Natural killer cell treated with Interleukin-12 subunit alpha and Interleukin-12 subunit beta and Interleukin-15 and Interleukin-18, amount 100 ng/mL, for 72 hours (primary cell): ENCODE measurements around the gene TRAPPC11. TPM values are rescaled to one million over a fixed set of nuclear protein-coding genes. Genes with fewer than 3 reads are reported as not detected.
A peak's percentile ranks its signal among the peaks of the same experiment; 100 is the strongest.
"Not testable (repeated sequence)": the region's sequence is repeated elsewhere in the genome, so short reads cannot be mapped to it uniquely, and the experiment has no call there.

Experiments used
- ATAC-seq, 2 donors: fragments of 150-1000 bp; cut with Tn5 transposase in 1 of 2; sonication (Bioruptor Pico), chemical (Tn5 transposase) in 1 of 2; 2 replicates each; pipeline ENCODE4 v1.10.0; 2021
- DNase-seq: peaks from one replicate; pipeline ENCODE4 v3.0.0; 2022; ENCODE audit warnings: low spot score
- H3K27ac Mint-ChIP-seq, 2 donors: 1 replicate in 1 of 2; 2 replicates in 1 of 2; pipeline ENCODE4 v1.8.0; 2022; ENCODE audit warnings: mixed read lengths in 2 of 2, mild to moderate bottlenecking in 1 of 2, moderate library complexity in 1 of 2
- H3K27me3 Mint-ChIP-seq, 2 donors: 1 replicate in 1 of 2; 2 replicates in 1 of 2; pipeline ENCODE4 v1.8.0; 2022; ENCODE audit warnings: mixed read lengths in 2 of 2
- H3K36me3 Mint-ChIP-seq: one replicate; pipeline ENCODE4 v1.8.0; 2022; ENCODE audit warnings: mixed read lengths
- H3K4me1 Mint-ChIP-seq, 2 donors: 1 replicate in 1 of 2; 2 replicates in 1 of 2; pipeline ENCODE4 v1.8.0; 2022; ENCODE audit warnings: low read depth in 2 of 2, mixed read lengths in 2 of 2, mild to moderate bottlenecking in 1 of 2
- H3K4me3 Mint-ChIP-seq: one replicate; pipeline ENCODE4 v1.8.0; 2022; ENCODE audit warnings: mixed read lengths
- H3K9me3 Mint-ChIP-seq: 2 replicates; pipeline ENCODE4 v1.8.0; 2022; ENCODE audit warnings: mixed read lengths
- total RNA-seq, 2 donors: library from RNA; stranded (reverse); gene quantifications; one replicate each; pipeline ENCODE4 v1.2.3, GENCODE V29; 2022

The TRAPPC11 gene
- total RNA-seq, 2 donors from 2014 or later: 43.0 to 47.0 TPM

DNA sequence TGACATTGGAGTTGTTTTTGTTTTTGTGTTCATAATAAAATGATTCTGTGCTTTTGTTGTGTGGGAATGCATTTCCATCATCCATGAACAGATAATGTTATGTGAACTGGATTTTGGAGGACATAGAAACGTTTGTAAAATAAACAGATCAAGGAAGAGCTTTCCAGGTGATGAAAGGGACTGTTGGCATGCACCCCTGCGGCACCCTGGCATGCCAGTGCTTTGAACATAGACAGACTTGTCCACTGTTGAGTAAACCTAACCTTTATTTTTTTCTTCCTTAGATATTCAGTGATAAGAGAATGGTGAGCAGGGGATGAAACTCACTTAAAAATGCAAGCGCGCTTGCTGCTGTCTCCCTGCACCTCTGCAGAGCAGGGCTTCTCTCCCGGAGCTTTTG, 59.8 kb downstream of the TRAPPC11 start:
- H3K27ac Mint-ChIP-seq: no peak overlapping the region
- no peak overlapping the region for H3K4me3 Mint-ChIP-seq
- no peak for ATAC-seq
- peaks cover 6 to 12% of the 10 kb centered on the region in 2 donors for H3K4me1 Mint-ChIP-seq
- DNase-seq: no peak
- H3K36me3 Mint-ChIP-seq: no peaks in the 10 kb centered on the region
- H3K9me3 Mint-ChIP-seq: no peaks in the 10 kb centered on the region
- no peaks in the 10 kb centered on the region for H3K27me3 Mint-ChIP-seq

DNA sequence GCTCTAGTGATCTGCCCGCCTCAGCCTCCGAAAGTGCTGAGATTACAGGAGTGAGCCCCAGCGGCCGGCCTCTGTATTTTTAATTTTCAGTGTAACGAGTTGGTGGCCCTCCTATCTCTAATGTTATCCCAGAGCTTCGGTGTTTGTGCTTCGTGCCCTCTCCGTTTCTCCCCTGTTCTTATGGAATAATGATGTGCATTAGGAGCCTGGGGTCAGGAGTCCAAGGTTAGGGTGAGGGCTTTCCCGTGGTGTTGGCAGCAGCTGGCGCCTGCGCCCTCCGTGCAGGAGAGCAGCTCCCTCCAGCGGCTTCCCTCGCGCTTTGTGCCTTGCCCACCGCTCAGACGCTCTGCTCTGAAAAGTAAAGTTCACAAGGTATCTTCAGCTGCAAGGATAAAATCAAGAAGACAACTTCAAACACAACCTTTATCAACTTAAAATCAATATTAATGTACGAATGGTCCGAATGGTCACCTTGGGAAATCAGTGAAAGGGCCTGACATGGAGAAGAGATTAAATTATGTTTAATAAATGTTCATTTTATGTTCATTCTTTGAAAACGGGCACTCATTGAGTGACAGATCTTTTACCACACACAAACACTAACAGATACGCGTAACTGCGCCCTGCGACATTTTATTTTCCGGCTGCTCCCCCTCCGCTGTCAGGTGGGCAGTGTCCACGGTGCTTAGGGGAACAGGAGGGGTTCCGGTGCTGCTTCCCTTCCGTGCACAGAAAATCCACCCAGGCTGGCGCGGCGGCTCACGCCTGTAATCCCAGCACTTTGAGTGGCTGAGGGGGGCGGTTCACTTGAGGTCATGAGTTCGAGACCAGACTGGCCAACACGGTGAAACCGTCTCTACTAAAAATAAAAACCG, 62.4 kb downstream of the TRAPPC11 start:
- peak overlapping the region; percentile 66 for H3K4me3 Mint-ChIP-seq
- ATAC-seq (peak; percentile 56 to 63), DNase-seq (peak; percentile 65)
- no peaks in the 10 kb centered on the region for H3K36me3 Mint-ChIP-seq
- peaks cover 0 to 6% of the 10 kb centered on the region in 2 donors for H3K27me3 Mint-ChIP-seq
- no peaks in the 10 kb centered on the region for H3K9me3 Mint-ChIP-seq
- H3K27ac Mint-ChIP-seq: peak overlapping the region in 1 of 2 donors; percentile 81
- H3K4me1 Mint-ChIP-seq: peaks cover 6 to 12% of the 10 kb centered on the region in 2 donors

DNA sequence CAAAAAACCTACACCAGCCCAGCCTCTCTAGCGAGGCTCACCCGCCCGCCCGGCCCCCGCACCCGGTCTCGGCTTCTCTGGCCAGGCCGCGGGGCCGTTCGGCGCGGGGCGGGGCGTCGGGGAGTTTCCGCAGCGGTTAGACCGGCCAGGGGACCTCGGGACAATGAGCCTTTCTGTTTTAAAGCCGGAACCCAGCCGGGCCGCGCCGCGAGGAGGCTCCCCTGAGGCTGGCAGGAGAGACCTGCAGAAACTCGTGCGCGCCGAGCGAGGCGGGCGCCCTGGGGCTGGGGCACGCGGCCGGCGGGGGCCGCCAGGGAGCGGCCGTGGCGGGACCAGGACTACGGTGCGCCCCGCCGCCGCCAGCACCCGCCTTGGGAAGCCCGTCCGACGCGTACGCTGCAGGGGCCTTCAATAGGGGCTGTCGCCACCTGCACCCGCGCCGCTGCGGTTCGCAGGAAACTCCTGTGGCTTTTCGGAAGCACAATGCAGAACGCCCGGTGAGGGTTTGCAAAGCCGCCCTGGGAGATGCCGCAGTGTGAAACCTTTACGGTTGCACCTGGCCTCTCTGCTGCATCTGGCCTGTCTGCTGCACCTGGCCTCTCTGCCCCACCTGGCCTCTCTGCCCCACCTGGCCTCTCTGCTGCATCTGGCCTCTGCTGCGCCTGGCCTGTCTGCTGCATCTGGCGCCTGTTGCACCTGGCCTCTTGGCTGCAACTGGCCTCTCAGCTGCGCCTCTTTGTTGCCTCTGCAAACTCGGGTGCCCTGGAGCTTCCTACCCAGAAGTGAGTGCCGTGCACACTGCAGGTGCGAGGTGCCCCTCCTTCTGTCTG, 63.9 kb downstream of the TRAPPC11 start:
- peak overlapping the region; percentile 90 for H3K4me3 Mint-ChIP-seq
- H3K27ac Mint-ChIP-seq: peak overlapping the region in 1 of 2 donors; percentile 81
- H3K27me3 Mint-ChIP-seq: peaks cover under 1 to 7% of the 10 kb centered on the region in 2 donors
- H3K36me3 Mint-ChIP-seq: no peaks in the 10 kb centered on the region
- DNase-seq: peak; percentile 82
- H3K9me3 Mint-ChIP-seq: no peaks in the 10 kb centered on the region
- peak; percentile 87 to 88 for ATAC-seq
- peaks cover 6 to 12% of the 10 kb centered on the region in 2 donors for H3K4me1 Mint-ChIP-seq

DNA sequence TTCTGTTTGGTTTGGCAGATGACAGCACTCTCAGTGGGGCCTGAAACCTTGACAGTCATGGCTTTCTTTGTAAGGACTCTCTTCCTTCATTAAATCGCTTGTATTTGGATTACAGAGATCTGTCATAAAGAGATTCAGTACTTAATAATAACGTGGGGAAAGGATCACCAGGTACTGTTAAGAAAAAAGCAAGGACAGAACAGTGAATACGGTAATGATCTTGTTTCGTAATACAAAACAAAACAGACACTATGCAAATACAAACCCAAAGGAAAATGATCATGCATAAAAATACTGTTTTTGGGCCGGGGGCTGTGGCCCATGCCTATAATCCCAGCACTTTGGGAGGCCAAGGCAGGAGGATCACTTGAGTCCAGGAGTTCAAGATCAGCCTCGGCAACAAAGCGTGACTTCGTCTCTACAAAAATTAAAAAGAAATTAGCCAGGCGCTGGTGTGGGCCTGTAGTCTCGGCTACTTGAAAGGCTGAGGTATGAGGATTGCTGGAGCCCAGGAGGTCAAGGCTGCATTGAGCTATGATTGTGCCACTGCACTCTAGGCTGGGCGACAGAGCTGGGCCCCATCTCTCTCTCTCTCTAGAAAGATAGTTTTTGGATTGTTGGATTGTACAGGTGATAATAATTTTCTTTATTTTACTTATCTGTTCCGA, 64.6 kb downstream of the TRAPPC11 start:
- Mint-ChIP-seq H3K27me3 (peaks cover 2 to 7% of the 10 kb centered on the region in 2 donors), H3K27ac (no peak overlapping the region), H3K9me3 (no peaks in the 10 kb centered on the region), H3K4me3 (peak overlapping the region; percentile 90), H3K4me1 (peaks cover 6 to 12% of the 10 kb centered on the region in 2 donors), H3K36me3 (no peaks in the 10 kb centered on the region)
- ATAC-seq (no peak), DNase-seq (no peak)

DNA sequence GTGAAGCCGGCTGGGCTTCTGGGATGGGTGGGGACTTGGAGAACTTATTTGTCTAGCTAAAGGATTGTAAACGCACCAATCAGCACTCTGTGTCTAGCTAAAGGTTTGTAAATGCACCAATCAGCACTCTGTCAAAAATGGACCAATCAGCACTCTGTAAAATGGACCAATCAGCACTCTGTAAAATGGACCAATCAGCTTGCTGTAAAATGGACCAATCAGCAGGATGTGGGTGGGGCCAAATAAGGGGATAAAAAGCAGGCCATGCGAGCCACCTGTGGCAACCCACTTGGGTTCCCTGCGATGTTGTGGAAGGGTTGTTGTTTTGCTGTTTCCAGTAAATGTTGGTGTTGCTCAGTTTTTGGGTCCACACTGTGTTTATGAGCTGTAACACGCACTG, 66.5 kb downstream of the TRAPPC11 start:
- not testable (repeated sequence) for DNase-seq, ATAC-seq, H3K27me3 Mint-ChIP-seq, H3K36me3 Mint-ChIP-seq, H3K9me3 Mint-ChIP-seq, H3K4me3 Mint-ChIP-seq, H3K27ac Mint-ChIP-seq
- H3K4me1 Mint-ChIP-seq: peaks cover 6 to 12% of the 10 kb centered on the region in 2 donors

DNA sequence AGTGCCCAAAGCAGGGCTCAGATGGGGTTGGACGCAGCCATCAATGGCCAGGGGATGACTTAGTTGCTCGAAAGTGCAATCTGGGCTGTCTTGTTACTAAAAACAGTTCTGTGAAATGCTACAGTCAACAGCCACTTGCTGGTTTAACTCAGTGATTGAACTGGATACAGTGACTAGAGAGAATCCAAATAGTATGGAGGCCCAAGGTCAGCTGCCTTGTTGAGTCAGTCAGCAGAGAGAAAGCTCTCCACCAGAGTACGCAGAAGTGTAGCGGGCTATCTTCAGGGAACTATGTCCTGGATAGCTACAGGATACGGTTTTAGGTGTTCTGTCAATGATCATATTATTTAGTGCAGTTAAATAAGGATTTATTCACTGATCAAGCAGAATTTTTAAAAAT, 68.4 kb downstream of the TRAPPC11 start:
- Mint-ChIP-seq H3K27me3 (peaks cover 2 to 7% of the 10 kb centered on the region in 2 donors), H3K27ac (no peak overlapping the region), H3K4me3 (no peak overlapping the region), H3K36me3 (no peaks in the 10 kb centered on the region), H3K9me3 (no peaks in the 10 kb centered on the region), H3K4me1 (peaks cover 5 to 6% of the 10 kb centered on the region in 2 donors)
- ATAC-seq: no peak
- no peak for DNase-seq

DNA sequence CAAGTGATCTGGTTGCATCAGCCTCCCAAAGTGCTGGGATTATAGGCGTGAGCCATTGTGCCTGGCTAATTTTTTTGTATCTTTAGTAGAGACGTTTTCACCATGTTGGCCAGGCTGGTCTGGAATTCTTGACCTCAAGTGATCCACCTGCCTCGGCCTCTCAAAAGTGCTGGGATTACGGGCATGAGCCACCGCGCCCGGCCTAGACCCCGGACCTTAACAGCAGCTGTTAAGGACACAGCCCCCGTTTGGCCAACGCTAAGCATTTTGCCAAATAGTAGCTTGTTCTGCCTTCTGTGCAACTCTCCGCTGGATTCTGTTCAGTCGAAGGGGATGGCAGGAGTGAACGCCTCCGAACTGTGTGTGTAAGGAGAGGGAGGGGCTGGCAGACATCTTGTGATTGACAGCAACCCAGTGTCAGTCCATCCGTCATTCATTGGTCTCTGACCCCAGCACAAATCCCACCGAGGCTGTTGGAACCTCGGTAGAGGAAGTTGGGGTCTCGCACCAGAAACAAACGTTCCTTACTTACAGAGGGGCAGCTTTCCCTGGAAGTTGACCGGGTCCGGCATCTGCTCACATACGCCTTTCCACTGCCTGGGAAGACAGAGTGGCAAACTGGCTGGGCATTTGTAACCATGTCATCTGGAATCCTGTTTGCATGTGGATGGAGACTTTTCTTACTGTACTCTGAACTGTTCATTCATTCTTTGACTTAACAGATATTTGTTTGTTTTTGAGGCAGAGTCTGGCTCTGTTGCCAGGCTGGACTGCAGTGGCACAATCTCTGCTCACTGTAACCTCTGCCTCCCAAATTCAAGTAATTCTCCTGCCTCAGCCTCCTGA, 69.4 kb downstream of the TRAPPC11 start:
- H3K9me3 Mint-ChIP-seq: no peaks in the 10 kb centered on the region
- H3K4me1 Mint-ChIP-seq: peaks cover 2% of the 10 kb centered on the region in 2 donors
- ATAC-seq (no peak), DNase-seq (no peak)
- H3K36me3 Mint-ChIP-seq: no peaks in the 10 kb centered on the region
- peaks cover 2 to 7% of the 10 kb centered on the region in 2 donors for H3K27me3 Mint-ChIP-seq
- H3K4me3 Mint-ChIP-seq: no peak overlapping the region
- no peak overlapping the region for H3K27ac Mint-ChIP-seq

DNA sequence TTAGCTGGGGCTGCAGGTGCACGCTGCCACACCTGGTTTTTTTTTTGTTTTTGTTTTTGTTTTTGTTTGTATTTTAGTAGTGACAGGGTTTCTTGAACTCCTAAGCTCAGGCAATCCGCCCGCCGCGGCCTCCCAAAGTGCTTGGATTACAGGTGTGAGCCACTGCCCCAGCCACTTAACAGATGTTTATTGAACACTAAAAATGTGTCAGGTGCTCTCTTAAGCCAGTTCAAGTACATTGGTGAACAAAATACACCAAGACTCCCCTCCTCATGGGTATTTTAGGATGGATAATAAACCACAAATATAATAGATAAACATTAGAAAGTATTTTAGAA, 69.9 kb downstream of the TRAPPC11 start:
- no peaks in the 10 kb centered on the region for H3K36me3 Mint-ChIP-seq
- ATAC-seq: no peak
- no peak overlapping the region for H3K27ac Mint-ChIP-seq
- H3K4me1 Mint-ChIP-seq: no peaks in the 10 kb centered on the region
- no peak for DNase-seq
- H3K27me3 Mint-ChIP-seq: peaks cover 2 to 7% of the 10 kb centered on the region in 2 donors
- H3K9me3 Mint-ChIP-seq: no peaks in the 10 kb centered on the region
- no peak overlapping the region for H3K4me3 Mint-ChIP-seq

DNA sequence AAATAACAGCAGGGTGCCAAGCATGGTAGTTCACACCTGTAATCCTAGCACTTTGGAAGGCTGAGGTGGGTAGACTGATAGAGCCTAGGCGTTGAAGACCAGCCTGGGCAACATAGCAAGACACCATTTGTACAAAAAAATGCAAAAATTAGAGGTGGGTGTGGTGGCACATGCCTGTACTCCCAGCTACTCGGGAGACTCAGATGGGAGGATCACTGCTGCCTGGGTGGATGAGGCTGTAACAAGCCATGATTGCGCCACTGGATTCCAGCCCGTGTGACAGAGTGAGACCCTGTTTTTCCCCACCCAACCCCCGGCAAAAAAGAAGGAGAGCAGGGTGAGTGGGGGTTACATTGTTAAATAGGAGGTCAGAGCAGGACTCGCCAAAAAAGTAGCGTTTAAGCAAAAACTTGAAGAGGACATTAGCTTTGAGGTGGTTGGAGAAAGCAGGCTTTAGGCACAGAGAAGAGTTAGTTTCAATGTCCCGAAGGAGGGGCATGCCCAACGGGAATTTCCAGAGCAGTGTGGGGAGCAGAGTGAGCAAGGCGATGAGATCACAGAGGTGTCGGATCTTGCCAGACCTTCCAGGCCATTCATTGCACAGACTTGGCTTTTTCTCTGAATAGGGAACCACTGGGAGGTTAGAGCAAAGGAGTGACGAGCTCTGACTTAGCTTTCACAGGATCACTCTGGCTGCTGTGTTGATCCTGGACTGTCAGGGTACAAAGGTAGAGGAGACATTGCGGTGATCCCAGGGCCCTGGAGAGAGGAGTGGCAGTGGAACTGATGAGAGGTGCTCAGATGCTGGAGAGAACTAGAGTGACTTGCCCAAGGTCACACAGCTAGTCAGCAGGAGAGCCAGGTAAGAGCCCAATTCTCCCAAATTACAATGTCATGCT, 70.6 kb downstream of the TRAPPC11 start:
- H3K4me3 Mint-ChIP-seq: no peak overlapping the region
- no peaks in the 10 kb centered on the region for H3K4me1 Mint-ChIP-seq
- H3K27ac Mint-ChIP-seq: no peak overlapping the region
- ATAC-seq (peak in 1 of 2 donors; percentile 12), DNase-seq (no peak)
- no peaks in the 10 kb centered on the region for H3K9me3 Mint-ChIP-seq
- peaks cover 2 to 7% of the 10 kb centered on the region in 2 donors for H3K27me3 Mint-ChIP-seq
- H3K36me3 Mint-ChIP-seq: no peaks in the 10 kb centered on the region

DNA sequence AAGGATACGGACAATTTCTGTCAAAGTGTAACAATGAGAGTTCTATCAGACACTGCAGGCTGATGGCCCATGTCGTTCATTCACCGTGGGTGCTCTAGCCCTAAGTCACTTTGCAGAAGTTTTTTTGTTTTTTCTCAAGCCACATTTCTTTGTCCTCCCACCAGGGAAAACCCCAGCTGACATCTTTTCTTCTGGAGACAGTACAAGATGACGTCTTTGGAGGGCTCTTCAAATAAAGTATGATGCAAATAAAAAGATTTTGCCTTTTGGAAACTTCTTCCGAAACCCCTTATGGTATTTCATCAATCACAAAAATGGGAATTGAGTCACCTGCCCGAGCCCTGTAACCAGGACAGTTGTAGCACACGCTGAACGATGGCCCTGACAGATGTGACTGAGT, 73.2 kb downstream of the TRAPPC11 start:
- Mint-ChIP-seq H3K4me1 (no peaks in the 10 kb centered on the region), H3K27me3 (peaks cover 0 to 2% of the 10 kb centered on the region in 2 donors), H3K36me3 (no peaks in the 10 kb centered on the region), H3K9me3 (no peaks in the 10 kb centered on the region), H3K27ac (no peak overlapping the region), H3K4me3 (no peak overlapping the region)
- ATAC-seq: no peak
- DNase-seq: no peak

DNA sequence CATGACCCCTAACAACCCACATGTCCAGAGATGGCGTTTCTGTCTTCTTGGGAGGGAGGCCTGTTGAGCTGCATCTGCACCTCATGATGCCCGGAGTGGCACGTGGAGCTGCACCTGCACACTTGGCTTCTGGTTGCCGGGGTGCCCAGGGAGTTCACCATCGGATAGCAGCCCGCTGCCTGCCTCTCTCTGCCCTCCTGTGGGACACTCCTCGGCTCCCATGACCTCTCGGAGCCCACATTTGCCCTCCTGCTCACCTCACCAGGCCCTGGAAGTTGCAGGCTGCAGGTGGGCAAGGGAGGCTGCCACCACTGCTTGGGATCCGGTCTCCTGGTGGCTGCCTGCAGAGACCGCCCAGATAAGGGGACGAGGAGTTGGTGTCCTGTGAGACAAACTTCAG, 74.1 kb downstream of the TRAPPC11 start:
- Mint-ChIP-seq H3K9me3 (no peaks in the 10 kb centered on the region), H3K27ac (no peak overlapping the region), H3K27me3 (no peaks in the 10 kb centered on the region), H3K4me3 (no peak overlapping the region), H3K36me3 (no peaks in the 10 kb centered on the region), H3K4me1 (no peaks in the 10 kb centered on the region)
- ATAC-seq: peak in 1 of 2 donors; percentile 24
- no peak for DNase-seq

DNA sequence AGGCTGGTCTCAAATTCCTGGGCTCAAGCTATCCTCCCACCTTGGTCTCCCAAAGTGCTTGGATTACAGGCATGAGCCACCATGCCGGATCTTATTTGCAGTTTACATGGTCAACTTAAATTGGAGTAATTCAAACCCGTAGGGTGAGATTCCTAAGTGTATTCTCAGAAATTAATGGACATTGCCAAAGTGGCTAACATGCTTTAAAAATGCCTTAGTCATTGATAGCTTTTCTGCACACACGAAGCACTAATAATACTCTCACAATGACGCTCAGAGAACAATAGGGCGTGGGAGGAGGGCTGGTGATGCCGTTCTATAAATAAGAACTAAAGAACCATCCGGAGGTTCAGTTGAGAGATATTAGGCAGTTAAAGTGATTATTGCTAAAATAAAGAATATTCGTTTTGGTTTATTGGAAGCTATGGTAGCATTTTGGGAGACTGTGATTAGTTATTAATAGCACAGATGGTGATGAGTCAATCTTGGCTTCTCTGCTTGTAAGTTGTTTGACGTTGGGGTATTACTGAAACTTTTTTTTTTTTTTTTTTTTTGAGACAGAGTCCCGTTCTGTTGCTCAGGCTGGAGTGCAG, 79.1 kb downstream of the TRAPPC11 start:
- ATAC-seq: no peak
- Mint-ChIP-seq H3K36me3 (no peaks in the 10 kb centered on the region), H3K27ac (no peak overlapping the region), H3K27me3 (no peaks in the 10 kb centered on the region), H3K9me3 (no peaks in the 10 kb centered on the region), H3K4me3 (no peak overlapping the region), H3K4me1 (no peaks in the 10 kb centered on the region)
- no peak for DNase-seq
